H1 (cell line): ENCODE results near the gene OSBPL6. TPM values are rescaled to one million over a fixed set of nuclear protein-coding genes. Genes with fewer than 3 reads are reported as not detected.

Experiments
- CTCF ChIA-PET: fragments of 300-600 bp; sonication (Branson Sonifier 250); formaldehyde crosslinking; loops from one replicate; lab custom pipeline; 2021; ENCODE audit not compliant: partially characterized antibody; lab: Charles Lee
- POLR2A ChIA-PET: fragments of 300-600 bp; sonication (Branson Sonifier 250); formaldehyde crosslinking; loops from one replicate; lab custom pipeline; 2021; ENCODE audit warnings: inconsistent platforms; ENCODE audit not compliant: partially characterized antibody; lab: Charles Lee
- DNase-seq, 2 experiments: peaks; one replicate each; pipeline versions ENCODE4 v3.0.0 to v3.0.0-alpha.2; 2010 to 2022; ENCODE audit warnings: low spot score in 2 of 2, low read depth in 1 of 2, mixed read lengths in 1 of 2
- FAIRE-seq: peaks from 2 replicates; lab custom pipeline; 2011; peaks lifted over from hg19 to GRCh38; lab: Jason Lieb, UNC
- H2AFZ ChIP-seq: 2 replicates; pipeline ENCODE4 v1.8.1; 2012; ENCODE audit warnings: low read length, inconsistent platforms
- H2AK5ac ChIP-seq: 2 replicates; pipeline ENCODE4 v1.6.1; 2013; ENCODE audit warnings: low read depth, low read length
- H2BK120ac ChIP-seq: replicated peaks from 2 replicates; pipeline ENCODE3; 2013; ENCODE audit warnings: low read depth, low read length, inconsistent platforms
- H2BK12ac ChIP-seq: 2 replicates; pipeline ENCODE4 v1.6.1; 2013; ENCODE audit warnings: low read depth, low read length
- H2BK15ac ChIP-seq: 2 replicates; pipeline ENCODE4 v1.6.1; 2013; ENCODE audit warnings: low read length
- H2BK20ac ChIP-seq: 2 replicates; pipeline ENCODE4 v1.6.1; 2013; ENCODE audit warnings: low read length
- H2BK5ac ChIP-seq: 2 replicates; pipeline ENCODE4 v1.6.1; 2013; ENCODE audit warnings: low read depth, low read length
- H3K14ac ChIP-seq: 2 replicates; pipeline ENCODE4 v1.6.1; 2013; ENCODE audit warnings: inconsistent platforms; ENCODE audit not compliant: insufficient read length
- H3K18ac ChIP-seq: 2 replicates; pipeline ENCODE4 v1.6.1; 2013; ENCODE audit warnings: low read length; ENCODE audit errors: extremely low read depth
- H3K23ac ChIP-seq: 2 replicates; pipeline ENCODE4 v1.6.1; 2013; ENCODE audit warnings: inconsistent platforms; ENCODE audit not compliant: insufficient read length
- H3K23me2 ChIP-seq: 2 replicates; pipeline ENCODE4 v1.6.1; 2013; ENCODE audit warnings: low read depth, low read length
- H3K27ac ChIP-seq: 2 replicates; pipeline ENCODE4 v1.6.1; 2011; ENCODE audit warnings: low read depth, low read length, inconsistent platforms
- H3K27me3 ChIP-seq, 4 experiments: replicated peaks in 1 of 4; 1 replicate in 1 of 4; 2 replicates in 3 of 4; pipeline versions ENCODE4 v1.6.1 to v1.8.1; 2011 to 2013; ENCODE audit warnings: low read length in 3 of 4, mild to moderate bottlenecking in 3 of 4, inconsistent platforms in 2 of 4, mixed read lengths in 2 of 4, moderate library complexity in 1 of 4; ENCODE audit not compliant: control insufficient read depth in 3 of 4, insufficient read depth in 3 of 4; ENCODE audit errors: extremely low read depth in 1 of 4
- H3K36me3 ChIP-seq, 4 experiments: 2 replicates each; pipeline versions ENCODE4 v1.6.1 to v1.8.1; 2011 to 2013; ENCODE audit warnings: mild to moderate bottlenecking in 4 of 4, low read length in 3 of 4, moderate library complexity in 2 of 4, control low read depth in 1 of 4, inconsistent platforms in 1 of 4; ENCODE audit not compliant: insufficient read depth in 4 of 4, control insufficient read depth in 2 of 4
- H3K4ac ChIP-seq: replicated peaks from 2 replicates; pipeline ENCODE3; 2013; ENCODE audit warnings: low read length, low read depth, mixed read lengths, inconsistent platforms; ENCODE audit not compliant: insufficient read length
- H3K4me1 ChIP-seq, 4 experiments: replicated peaks in 1 of 4; 1 replicate in 1 of 4; 2 replicates in 3 of 4; pipeline versions ENCODE4 v1.6.1 to v1.8.1; 2011 to 2013; ENCODE audit warnings: low read length in 3 of 4, inconsistent platforms in 2 of 4, mixed read lengths in 1 of 4; ENCODE audit not compliant: insufficient read depth in 4 of 4, control insufficient read depth in 3 of 4
- H3K4me2 ChIP-seq, 2 experiments: 2 replicates each; pipeline versions ENCODE4 v1.6.1 to v1.8.1; 2011 to 2013; ENCODE audit warnings: low read depth in 2 of 2, low read length in 2 of 2, control low read depth in 1 of 2, inconsistent platforms in 1 of 2, mild to moderate bottlenecking in 1 of 2; ENCODE audit not compliant: insufficient read depth in 1 of 2
- H3K4me3 ChIP-seq, 4 experiments: fragments of 200-600, 300-600 bp in 1 of 4; sonication (generic), shearing (Covaris generic), sonication (Bioruptor Twin) in 1 of 4; 2 replicates each; pipeline versions ENCODE4 v1.5.1 to v1.8.1; 2011 to 2016; ENCODE audit warnings: low read length in 4 of 4, low read depth in 3 of 4, control low read depth in 2 of 4, inconsistent platforms in 2 of 4, mild to moderate bottlenecking in 2 of 4, mixed read lengths in 1 of 4, moderate library complexity in 1 of 4; ENCODE audit not compliant: insufficient read depth in 2 of 4; ENCODE audit errors: extremely low read depth in 1 of 4
- H3K56ac ChIP-seq: replicated peaks from 2 replicates; pipeline ENCODE3; 2013; ENCODE audit warnings: low read depth, mild to moderate bottlenecking, mixed read lengths, low read length, inconsistent platforms; ENCODE audit not compliant: insufficient read length
- H3K79me1 ChIP-seq: 2 replicates; pipeline ENCODE4 v1.6.1; 2013; ENCODE audit warnings: low read depth, low read length, control low read depth
- H3K79me2 ChIP-seq, 2 experiments: 2 replicates each; pipeline versions ENCODE4 v1.6.1 to v1.8.1; 2012 to 2013; ENCODE audit warnings: low read length in 2 of 2, mild to moderate bottlenecking in 2 of 2, inconsistent platforms in 1 of 2; ENCODE audit not compliant: insufficient read depth in 2 of 2, control insufficient read depth in 1 of 2
- H3K9ac ChIP-seq, 4 experiments: replicated peaks in 1 of 4; 1 replicate in 1 of 4; 2 replicates in 3 of 4; pipeline versions ENCODE4 v1.6.1 to v1.8.1; 2011 to 2013; ENCODE audit warnings: low read depth in 3 of 4, low read length in 3 of 4, control low read depth in 2 of 4, mild to moderate bottlenecking in 2 of 4, moderate library complexity in 2 of 4, inconsistent platforms in 1 of 4; ENCODE audit errors: extremely low read depth in 1 of 4
- H3K9me3 ChIP-seq, 2 experiments: 2 replicates each; pipeline versions ENCODE4 v1.6.1 to v1.8.1; 2012 to 2013; ENCODE audit warnings: mild to moderate bottlenecking in 2 of 2, moderate library complexity in 2 of 2, control low read depth in 1 of 2, inconsistent platforms in 1 of 2, low read depth in 1 of 2, low read length in 1 of 2, mixed read lengths in 1 of 2; ENCODE audit not compliant: insufficient read depth in 2 of 2
- H4K20me1 ChIP-seq, 2 experiments: replicated peaks in 1 of 2; 2 replicates each; pipeline versions ENCODE3 to v1.8.1; 2011 to 2013; ENCODE audit warnings: inconsistent platforms in 2 of 2, low read length in 2 of 2, mild to moderate bottlenecking in 1 of 2; ENCODE audit not compliant: insufficient read depth in 2 of 2, control insufficient read depth in 1 of 2
- H4K5ac ChIP-seq: 2 replicates; pipeline ENCODE4 v1.6.1; 2013; ENCODE audit warnings: low read length, low read depth, mixed read lengths, inconsistent platforms; ENCODE audit not compliant: insufficient read length
- H4K8ac ChIP-seq: 2 replicates; pipeline ENCODE4 v1.8.0; 2013; ENCODE audit warnings: mild to moderate bottlenecking, moderate library complexity, low read length, inconsistent platforms; ENCODE audit not compliant: insufficient read depth; ENCODE audit errors: extremely low read depth
- H4K91ac ChIP-seq: replicated peaks from 2 replicates; pipeline ENCODE3; 2013; ENCODE audit warnings: low read length, mixed read lengths, inconsistent platforms; ENCODE audit not compliant: insufficient read length
- CBX8 ChIP-seq: fragments of 300-800, 300-1000 bp; sonication (generic); IDR thresholded peaks from 2 replicates; pipeline ENCODE4 v1.7.1; 2016; ENCODE audit warnings: low read depth, low read length, borderline replicate concordance
- CREB1 ChIP-seq: IDR thresholded peaks from 2 replicates; pipeline ENCODE4 v1.6.1; 2012; ENCODE audit warnings: inconsistent platforms
- EZH2 ChIP-seq: fragments of 200-600 bp; sonication (generic); IDR thresholded peaks from 2 replicates; pipeline ENCODE4 v1.7.1; 2012; ENCODE audit warnings: low read depth, mild to moderate bottlenecking, moderate library complexity, low read length, inconsistent platforms; ENCODE audit not compliant: severe bottlenecking
- MAFK ChIP-seq: IDR thresholded peaks from 2 replicates; pipeline ENCODE4 v1.6.1; 2012; ENCODE audit warnings: low read depth, mild to moderate bottlenecking, improper control_type of control experiment, low read length
- NRF1 ChIP-seq: IDR thresholded peaks from 2 replicates; pipeline ENCODE4 v1.6.1; 2011; ENCODE audit warnings: mild to moderate bottlenecking, low read depth, low read length, improper control_type of control experiment
- POLR2AphosphoS5 ChIP-seq: IDR thresholded peaks from 2 replicates; pipeline ENCODE4 v1.6.1; 2011; ENCODE audit warnings: low read depth, low read length
- RBBP5 ChIP-seq: IDR thresholded peaks from 2 replicates; pipeline ENCODE4 v1.7.1; 2012; ENCODE audit warnings: low read depth, mild to moderate bottlenecking, inconsistent platforms, low read length, moderate library complexity, borderline replicate concordance
- TAF1 ChIP-seq: IDR thresholded peaks from 2 replicates; pipeline ENCODE4 v1.6.1; 2011; ENCODE audit warnings: mild to moderate bottlenecking, low read depth, low read length
- TCF12 ChIP-seq: IDR thresholded peaks from 2 replicates; pipeline ENCODE4 v1.6.1; 2011; ENCODE audit warnings: low read depth, mild to moderate bottlenecking, low read length
- TEAD4 ChIP-seq: IDR thresholded peaks from 2 replicates; pipeline ENCODE4 v1.6.1; 2012; ENCODE audit warnings: low read depth, low read length, inconsistent platforms, mixed read lengths
- WGBS, 2 experiments: shearing (Covaris generic) in 1 of 2; methylation state at CpG; one replicate each; pipeline versions ENCODE4 v1.1.6 to v1.1.7; 2013 to 2015; ENCODE audit warnings: low lambda C conversion rate in 2 of 2, mixed read lengths in 2 of 2, inconsistent platforms in 1 of 2, low coverage in 1 of 2, missing lambda C conversion rate in 1 of 2; ENCODE audit not compliant: insufficient replicate concordance in 2 of 2, insufficient coverage in 1 of 2, insufficient read length in 1 of 2; ENCODE audit errors: extremely low coverage in 1 of 2, missing lambda C conversion rate in 1 of 2; 5-methylcytosine and 5-hydroxymethylcytosine counted together
- polyA plus RNA-seq, 7 experiments: library from polyadenylated mRNA; depleted of rRNA in 3 of 7; stranded (reverse) in 5 of 7; unstranded in 2 of 7; fragments of >200 nt in 5 of 7; fragments of 200-250 nt in 2 of 7; gene quantifications; 1 replicate in 5 of 7; 2 replicates in 1 of 7; 4 replicates in 1 of 7; pipeline versions ENCODE4 v1.2.1 to v1.2.3, GENCODE V29; 2011 to 2013; ENCODE audit warnings: missing spikeins in 2 of 7, mixed read lengths in 2 of 7
- total RNA-seq: library from RNA; stranded (reverse); fragmentation: NEBNext Ultra II Directional; extraction: Animal tissue kit (Norgen Biotek cat#: 25700); gene quantifications from 2 replicates; pipeline ENCODE4 v1.2.1, GENCODE V29; 2021
- TF ChIP-seq, protein P1 (sequence below): IDR thresholded peaks from 2 replicates; pipeline ENCODE4 v1.6.1; 2012; ENCODE audit warnings: inconsistent platforms
- TF ChIP-seq, protein P2 (sequence below): IDR thresholded peaks from 2 replicates; pipeline ENCODE4 v1.6.1; 2011; ENCODE audit warnings: low read depth, mild to moderate bottlenecking, low read length; ENCODE audit not compliant: insufficient read depth
- TF ChIP-seq, protein P3 (sequence below): IDR thresholded peaks from 2 replicates; pipeline ENCODE4 v1.6.1; 2011; ENCODE audit warnings: low read length, improper control_type of control experiment

OSBPL6 gene
- total and polyA plus RNA-seq, 2 of the 8 experiments (the other 6 are each of a cell fraction or from before 2014, with no cell fraction given): 1.7 to 5.6 TPM

DNA sequence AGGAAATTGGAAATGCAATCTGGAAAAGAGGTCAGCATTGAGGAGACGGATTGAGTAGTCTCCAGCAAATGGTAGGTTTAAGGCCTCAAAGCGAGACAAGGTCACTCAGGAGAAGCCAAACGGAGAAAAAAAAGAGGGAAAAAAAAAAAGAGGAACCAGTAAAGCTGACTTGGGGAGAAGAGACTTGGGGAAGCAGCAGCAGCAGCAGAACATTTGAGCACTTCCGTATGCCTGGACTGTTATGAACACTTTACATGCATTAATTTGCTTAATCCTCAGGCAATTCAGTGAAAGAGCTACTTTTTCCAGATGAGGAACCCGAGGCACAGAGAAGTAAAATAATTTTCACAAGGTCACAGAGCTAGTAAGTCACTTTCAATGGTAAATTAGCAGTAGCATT is 81.3 kb downstream of the OSBPL6 start:
- no peak overlapping the region for H4K8ac ChIP-seq
- H2BK20ac ChIP-seq: no peak overlapping the region
- ChIA-PET CTCF (interaction anchor here (1.0 to 1.9 kb wide), 2 partner anchors 157 to 163 kb away, joined by 4 to 5 read pairs; partner anchors contain the start of gene RBM45), POLR2A (no interaction called here)
- no peak overlapping the region for H3K4me3 ChIP-seq
- no peaks in the 10 kb centered on the region for H3K27me3 ChIP-seq
- no peak overlapping the region for H2BK120ac ChIP-seq
- FAIRE-seq (no peak), DNase-seq (no peak)
- H2AK5ac ChIP-seq: no peak overlapping the region
- no peak overlapping the region for H3K27ac ChIP-seq
- H3K14ac ChIP-seq: no peak overlapping the region
- WGBS, 2 experiments: 95% methylated on average over 5 of the region's 5 CpGs; no CpG with 5 or more reads in 1 of the 2 experiments
- no peak overlapping the region for H3K4ac ChIP-seq
- H3K4me1 ChIP-seq: peaks cover 2 to 5% (median 3%) of the 10 kb centered on the region in 4 experiments; a peak in 4 of 7 replicates
- H3K9ac ChIP-seq: no peak overlapping the region
- no peak overlapping the region for H3K23ac ChIP-seq
- H3K18ac ChIP-seq: no peak overlapping the region
- H3K79me1 ChIP-seq: no peaks in the 10 kb centered on the region
- no peak overlapping the region for H4K5ac ChIP-seq
- H3K9me3 ChIP-seq: no peaks in the 10 kb centered on the region
- no peaks in the 10 kb centered on the region for H4K20me1 ChIP-seq
- H3K36me3 ChIP-seq: no peaks in the 10 kb centered on the region
- no peak overlapping the region for H2AFZ ChIP-seq
- no peak overlapping the region for H4K91ac ChIP-seq
- H3K23me2 ChIP-seq: no peaks in the 10 kb centered on the region; the same call in 1 of the 2 replicates
- H3K4me2 ChIP-seq: no peak overlapping the region
- H2BK5ac ChIP-seq: no peak overlapping the region
- no peaks in the 10 kb centered on the region for H3K79me2 ChIP-seq
- H3K56ac ChIP-seq: no peak overlapping the region
- H2BK15ac ChIP-seq: no peak overlapping the region
- H2BK12ac ChIP-seq: no peak overlapping the region
- TF ChIP-seq TAF1: no peak
- no peak for TF ChIP-seq CBX8
- TF ChIP-seq, protein P1, sequence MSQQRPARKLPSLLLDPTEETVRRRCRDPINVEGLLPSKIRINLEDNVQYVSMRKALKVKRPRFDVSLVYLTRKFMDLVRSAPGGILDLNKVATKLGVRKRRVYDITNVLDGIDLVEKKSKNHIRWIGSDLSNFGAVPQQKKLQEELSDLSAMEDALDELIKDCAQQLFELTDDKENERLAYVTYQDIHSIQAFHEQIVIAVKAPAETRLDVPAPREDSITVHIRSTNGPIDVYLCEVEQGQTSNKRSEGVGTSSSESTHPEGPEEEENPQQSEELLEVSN: no peak
- TF ChIP-seq, protein P2, sequence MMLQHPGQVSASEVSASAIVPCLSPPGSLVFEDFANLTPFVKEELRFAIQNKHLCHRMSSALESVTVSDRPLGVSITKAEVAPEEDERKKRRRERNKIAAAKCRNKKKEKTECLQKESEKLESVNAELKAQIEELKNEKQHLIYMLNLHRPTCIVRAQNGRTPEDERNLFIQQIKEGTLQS: no peak
- no peak for TF ChIP-seq RBBP5
- no peak for TF ChIP-seq TEAD4
- no peak for TF ChIP-seq EZH2
- no peak for TF ChIP-seq TCF12
- TF ChIP-seq CREB1: no peak
- no peak for TF ChIP-seq NRF1
- TF ChIP-seq, protein P3, sequence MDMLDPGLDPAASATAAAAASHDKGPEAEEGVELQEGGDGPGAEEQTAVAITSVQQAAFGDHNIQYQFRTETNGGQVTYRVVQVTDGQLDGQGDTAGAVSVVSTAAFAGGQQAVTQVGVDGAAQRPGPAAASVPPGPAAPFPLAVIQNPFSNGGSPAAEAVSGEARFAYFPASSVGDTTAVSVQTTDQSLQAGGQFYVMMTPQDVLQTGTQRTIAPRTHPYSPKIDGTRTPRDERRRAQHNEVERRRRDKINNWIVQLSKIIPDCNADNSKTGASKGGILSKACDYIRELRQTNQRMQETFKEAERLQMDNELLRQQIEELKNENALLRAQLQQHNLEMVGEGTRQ: no peak
- no peak for TF ChIP-seq POLR2AphosphoS5
- no peak for TF ChIP-seq MAFK
